GM21423 (cell line): Measurements from ENCODE around the gene SUSD4.
"Not testable (repeated sequence)": the region's sequence is repeated elsewhere in the genome, so short reads cannot be mapped to it uniquely, and the experiment has no call there.

ENCODE experiments used
- ATAC-seq: cut with Tn5 transposase; IDR thresholded peaks from one replicate; pipeline ENCODE4 v1.9.1; 2021; ENCODE audit warnings: mild to moderate bottlenecking, moderate library complexity; ENCODE audit not compliant: unreplicated experiment

Gene SUSD4

GRCh38 chr1:223363856-223364684, at the start of gene SUSD4:
Gene SUSD4, minus strand, starts transcription at chr1:223364176. Its CDS starts 751 bp downstream, at chr1:223363425.
- peak; percentile 70 for ATAC-seq

GRCh38 chr1:223413216-223413615, 49.2 kb upstream of the SUSD4 start:
- no peak for ATAC-seq

GRCh38 chr1:223411710-223412109, 47.7 kb upstream of the SUSD4 start:
- ATAC-seq: no peak

- no peak for ATAC-seq
These were observed 47.3 kb upstream of the SUSD4 start for GRCh38 chr1:223411309-223411708.

GRCh38 chr1:223410036-223410435, 46.1 kb upstream of the SUSD4 start:
- no peak for ATAC-seq

- no peak for ATAC-seq
These were observed 41.5 kb upstream of the SUSD4 start for GRCh38 chr1:223405507-223405906.

GRCh38 chr1:223403184-223403815, 39.3 kb upstream of the SUSD4 start:
- no peak for ATAC-seq

GRCh38 chr1:223402790-223403142, 38.8 kb upstream of the SUSD4 start:
- ATAC-seq: no peak

- no peak for ATAC-seq
These were observed 38.2 kb upstream of the SUSD4 start for GRCh38 chr1:223401873-223402789.

- ATAC-seq: not testable (repeated sequence)
These were observed 35.4 kb upstream of the SUSD4 start for GRCh38 chr1:223399393-223399792.

GRCh38 chr1:223394706-223395105, 30.7 kb upstream of the SUSD4 start:
- ATAC-seq: no peak

GRCh38 chr1:223394242-223394641, 30.3 kb upstream of the SUSD4 start:
- ATAC-seq: no peak

- no peak for ATAC-seq
These were observed 29.6 kb upstream of the SUSD4 start, which contains the start of gene CCDC185 for GRCh38 chr1:223393275-223394214. Gene CCDC185, plus strand, starts transcription at chr1:223393415. Its CDS starts 61 bp downstream, at chr1:223393476.

- no peak for ATAC-seq
These were observed 26.6 kb upstream of the SUSD4 start for GRCh38 chr1:223390618-223391017.

- no peak for ATAC-seq
These were observed 22.0 kb upstream of the SUSD4 start for GRCh38 chr1:223386013-223386412.

GRCh38 chr1:223378754-223379153, 14.8 kb upstream of the SUSD4 start:
- ATAC-seq: no peak

- no peak for ATAC-seq
These were observed 10.2 kb upstream of the SUSD4 start for GRCh38 chr1:223374064-223374610.

GRCh38 chr1:223364685-223365382, 858 bp upstream of the SUSD4 start:
- ATAC-seq: peak; percentile 20
